GM12875 (cell line): Measurements from ENCODE around the gene TOGARAM1.

ENCODE experiments used
- H3K4me3 ChIP-seq: one replicate; pipeline ENCODE4 v1.5.1; 2011; ENCODE audit warnings: low read depth, low read length, control low read depth
- CTCF ChIP-seq: IDR thresholded peaks from 2 replicates; pipeline ENCODE4 v1.5.1; 2011; ENCODE audit warnings: low read depth, mild to moderate bottlenecking, control low read depth, inconsistent platforms, low read length, moderate library complexity, borderline replicate concordance; ENCODE audit not compliant: insufficient read depth

Gene TOGARAM1

DNA sequence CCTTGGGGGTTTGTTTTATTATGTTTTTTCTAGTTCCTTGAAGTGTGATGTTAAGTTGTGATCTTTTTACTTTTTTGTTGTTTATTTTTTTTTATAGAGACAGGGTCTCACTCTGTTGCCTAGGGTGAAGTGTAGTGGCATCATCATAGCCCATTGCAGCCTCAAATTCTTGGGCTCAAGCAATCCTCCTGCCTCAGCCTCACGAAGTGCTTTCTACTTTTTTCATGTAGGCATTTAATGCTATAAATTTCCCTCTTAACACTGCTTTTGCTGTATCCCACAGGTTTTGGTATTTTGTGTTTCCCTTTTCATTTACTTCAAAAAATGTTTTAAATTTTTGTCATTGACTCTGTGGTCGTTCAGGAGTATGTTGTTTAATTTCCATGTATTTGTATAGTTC lies 95.4 kb downstream of the TOGARAM1 start:
- no peak overlapping the region for H3K4me3 ChIP-seq
- no peak for TF ChIP-seq CTCF

DNA sequence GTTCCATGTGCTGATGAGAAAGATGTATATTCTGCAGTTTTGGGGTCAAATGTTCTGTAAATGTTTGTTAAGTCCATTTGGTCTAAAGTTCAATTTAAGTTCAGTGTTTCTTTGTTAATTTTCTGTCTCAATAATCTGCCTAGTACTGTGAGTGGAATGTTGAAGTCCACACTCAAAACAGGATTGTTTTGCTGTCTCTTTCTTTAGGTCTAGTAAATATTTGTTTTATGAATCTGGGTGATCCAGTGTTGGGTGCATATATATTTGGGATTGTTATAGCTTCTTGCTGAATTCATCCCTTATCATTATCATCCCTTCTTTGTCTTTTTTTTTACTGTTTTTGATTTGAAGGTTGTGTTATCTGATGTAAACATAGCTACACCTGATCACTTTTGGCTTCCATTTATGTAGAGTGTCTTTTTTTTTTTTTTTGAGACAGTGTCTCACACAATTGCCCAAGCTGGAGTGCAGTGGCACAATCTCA lies 95.9 kb downstream of the TOGARAM1 start:
- TF ChIP-seq CTCF, result no peak
- H3K4me3 ChIP-seq, result no peak overlapping the region

- no peak overlapping the region for H3K4me3 ChIP-seq
- TF ChIP-seq CTCF, result no peak
These were observed 98.6 kb downstream of the TOGARAM1 start for GRCh38 chr14:45060551-45060950.

DNA sequence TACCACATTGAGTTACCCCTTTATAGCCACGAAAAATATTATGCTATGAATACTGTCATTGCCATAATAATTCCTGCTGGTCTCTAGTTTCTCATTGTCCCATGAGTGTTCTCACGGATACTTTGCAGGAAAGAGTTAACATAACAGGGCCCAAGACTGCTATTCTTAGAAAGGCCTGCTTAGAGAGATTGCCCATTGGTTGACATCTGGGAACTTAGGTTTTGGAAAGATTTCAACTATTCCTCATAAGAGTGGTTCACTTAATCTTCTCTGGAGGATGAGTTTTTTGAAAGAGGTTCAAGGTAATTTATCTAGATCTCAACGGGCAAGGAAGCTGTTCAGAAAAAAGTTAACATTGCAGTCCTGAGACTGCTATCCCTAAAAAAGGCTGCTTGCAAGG lies 103.5 kb downstream of the TOGARAM1 start:
- H3K4me3 ChIP-seq, result no peak overlapping the region
- TF ChIP-seq CTCF, result no peak

GRCh38 chr14:45065956-45066355 lies 104.0 kb downstream of the TOGARAM1 start:
- TF ChIP-seq CTCF, result no peak
- no peak overlapping the region for H3K4me3 ChIP-seq

DNA sequence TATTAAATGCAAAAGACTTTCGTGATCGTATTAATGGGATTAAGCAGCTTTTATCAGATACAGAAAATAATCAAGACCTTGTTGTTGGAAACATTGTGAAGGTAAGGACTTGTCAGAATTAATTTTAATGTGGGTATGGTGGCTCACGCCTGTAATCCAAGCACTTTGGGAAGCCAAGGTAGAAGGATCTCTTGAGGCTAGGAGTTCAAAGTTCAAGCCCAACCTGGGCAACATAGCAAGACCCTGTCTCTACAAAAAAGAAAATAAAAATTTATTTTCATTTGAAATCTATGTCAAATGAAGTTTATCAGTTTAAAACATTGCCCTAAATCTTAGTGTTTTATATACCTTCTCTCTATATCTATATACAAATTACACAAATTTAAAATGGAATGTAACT lies 104.7 kb downstream of the TOGARAM1 start:
- no peak for TF ChIP-seq CTCF
- H3K4me3 ChIP-seq, result no peak overlapping the region

- no peak for TF ChIP-seq CTCF
- H3K4me3 ChIP-seq, result no peak overlapping the region
These were observed 106.4 kb downstream of the TOGARAM1 start for GRCh38 chr14:45068396-45068795.
